Measurements from ENCODE around the gene CFAP69. TPM values are rescaled to one million over a fixed set of nuclear protein-coding genes. Genes with fewer than 3 reads are reported as not detected.
"Not testable (repeated sequence)": the region's sequence is repeated elsewhere in the genome, so short reads cannot be mapped to it uniquely, and the experiment has no call there.

CFAP69 gene
- total and polyA plus RNA-seq, 4 donors = 10.0 to 17.5 (median 11.1) TPM

GRCh38 chr7:90347759-90348158, 102.8 kb downstream of the CFAP69 start:
- Histone ChIP-seq H3K4me3 (ENCODE audit: low read depth, low read length) (no peak overlapping the region), H3K36me3 (ENCODE audit: control insufficient read depth, insufficient read depth, low read length) (no peaks in the 10 kb centered on the region), H3K27ac (ENCODE audit: low read depth, low read length) (no peak overlapping the region), H3K27me3 (ENCODE audit: control insufficient read depth, insufficient read depth, low read length) (no peaks in the 10 kb centered on the region), H3K4me1 (ENCODE audit: control insufficient read depth, insufficient read depth, low read length) (peaks cover 4% of the 10 kb centered on the region), H3K9me3 (ENCODE audit: control insufficient read depth, insufficient read depth, low read length) (no peaks in the 10 kb centered on the region)
- DNase-seq (ENCODE audit: low read depth in 4 of 6, low spot score in 6 of 6) = no peak
- WGBS (ENCODE audit: insufficient coverage) = 92% methylated on average over 4 of the region's 4 CpGs

- 50% methylated on average over 2 of the region's 4 CpGs for WGBS (ENCODE audit: insufficient coverage)
- Histone ChIP-seq H3K9me3 (ENCODE audit: control insufficient read depth, insufficient read depth, low read length) (no peaks in the 10 kb centered on the region), H3K27me3 (ENCODE audit: control insufficient read depth, insufficient read depth, low read length) (no peaks in the 10 kb centered on the region), H3K27ac (ENCODE audit: low read depth, low read length) (no peak overlapping the region), H3K4me1 (ENCODE audit: control insufficient read depth, insufficient read depth, low read length) (peaks cover 4% of the 10 kb centered on the region), H3K4me3 (ENCODE audit: low read depth, low read length) (no peak overlapping the region), H3K36me3 (ENCODE audit: control insufficient read depth, insufficient read depth, low read length) (peaks cover 2% of the 10 kb centered on the region)
- DNase-seq (ENCODE audit: low read depth in 4 of 6, low spot score in 6 of 6) = no peak
Measured at GRCh38 chr7:90349305-90349704, 104.3 kb downstream of the CFAP69 start.

DNA sequence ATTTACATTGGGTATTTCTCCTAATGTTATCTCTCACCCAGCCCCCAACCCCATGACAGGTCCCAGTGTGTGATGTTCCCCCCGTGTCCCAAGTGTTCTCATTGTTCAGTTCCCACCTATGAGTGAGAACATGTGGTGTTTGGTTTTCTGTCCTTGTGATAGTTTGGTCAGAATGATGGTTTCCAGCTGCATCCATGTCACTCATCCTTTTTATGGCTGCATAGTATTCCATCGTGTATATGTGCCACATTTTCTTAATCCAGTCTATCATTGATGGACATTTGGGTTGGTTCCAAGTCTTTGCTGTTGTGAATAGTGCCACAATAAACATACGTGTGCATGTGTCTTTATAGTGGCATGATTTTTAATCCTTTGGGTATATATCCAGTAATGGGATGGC, 105.1 kb downstream of the CFAP69 start:
- H3K4me3 ChIP-seq (ENCODE audit: low read depth, low read length); H3K36me3 ChIP-seq (ENCODE audit: control insufficient read depth, insufficient read depth, low read length); H3K27ac ChIP-seq (ENCODE audit: low read depth, low read length); H3K4me1 ChIP-seq (ENCODE audit: control insufficient read depth, insufficient read depth, low read length); H3K27me3 ChIP-seq (ENCODE audit: control insufficient read depth, insufficient read depth, low read length); DNase-seq (ENCODE audit: low read depth in 4 of 6, low spot score in 6 of 6); H3K9me3 ChIP-seq (ENCODE audit: control insufficient read depth, insufficient read depth, low read length): not testable (repeated sequence)
- no CpG with 5 or more reads among the region's 3 CpGs for whole genome bisulfite sequencing (ENCODE audit: insufficient coverage)

DNA sequence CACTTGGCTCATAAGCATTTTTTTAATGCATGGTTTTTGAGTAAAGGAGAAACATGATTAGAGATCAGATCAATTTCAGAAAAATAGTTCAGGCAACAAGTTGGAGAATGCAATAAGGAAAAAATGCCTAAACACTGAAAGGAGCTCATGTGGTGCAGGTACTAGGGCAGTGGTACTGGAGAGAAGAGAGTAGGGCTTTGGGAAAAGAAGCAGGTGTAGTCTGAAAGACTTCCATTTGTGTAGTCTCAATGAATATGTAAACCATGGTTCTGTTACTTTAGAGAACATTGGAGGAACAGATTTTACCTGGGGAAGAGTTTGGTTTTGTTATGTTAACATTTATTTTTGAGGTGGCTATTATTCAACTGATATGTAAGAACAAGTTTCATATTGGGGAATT, 107.0 kb downstream of the CFAP69 start:
- Histone ChIP-seq H3K27me3 (ENCODE audit: control insufficient read depth, insufficient read depth, low read length) (no peaks in the 10 kb centered on the region), H3K4me1 (ENCODE audit: control insufficient read depth, insufficient read depth, low read length) (peaks cover 4% of the 10 kb centered on the region), H3K27ac (ENCODE audit: low read depth, low read length) (no peak overlapping the region), H3K4me3 (ENCODE audit: low read depth, low read length) (no peak overlapping the region), H3K36me3 (ENCODE audit: control insufficient read depth, insufficient read depth, low read length) (peaks cover 2% of the 10 kb centered on the region), H3K9me3 (ENCODE audit: control insufficient read depth, insufficient read depth, low read length) (no peaks in the 10 kb centered on the region)
- DNase-seq (ENCODE audit: low read depth in 4 of 6, low spot score in 6 of 6) = no peak

Small RNA genes within 50 kb of the gene (small RNA-seq; reads per million reads assigned to genes)
- not detected for gene RF00019 (ENCODE audit: low replicate concordance)

Other genes with a start within 250 kb of the CFAP69 start
- 1 to 10 TPM; 1.1 to 1.7 TPM for gene STEAP1, start 90.7 kb upstream of the CFAP69 start, total RNA-seq
- 1 to 10 TPM; 1.2 TPM for gene STEAP1, start 90.7 kb upstream of the CFAP69 start, polyA plus RNA-seq (ENCODE audit: insufficient read length in 2 of 2)
- gene STEAP2, start 33.4 kb upstream of the CFAP69 start, total RNA-seq = 10 to 100 TPM in 1 of 2 donors, 1 to 10 TPM in 1; 8.2 to 16.3 TPM
- gene STEAP2, start 33.4 kb upstream of the CFAP69 start, polyA plus RNA-seq (ENCODE audit: insufficient read length in 2 of 2) = 1 to 10 TPM; 8.3 TPM
- not detected for gene FAM237B, start 76.1 kb downstream of the CFAP69 start, total RNA-seq
- under 1 TPM; 0.18 to 0.22 TPM for gene FAM237B, start 76.1 kb downstream of the CFAP69 start, polyA plus RNA-seq (ENCODE audit: insufficient read length in 2 of 2)
- 10 to 100 TPM; 21.9 to 26.9 TPM for gene GTPBP10, start 101.5 kb downstream of the CFAP69 start, total RNA-seq
- gene GTPBP10, start 101.5 kb downstream of the CFAP69 start, polyA plus RNA-seq (ENCODE audit: insufficient read length in 2 of 2) = 10 to 100 TPM; 18.6 to 21.5 TPM
- 10 to 100 TPM; 33.1 to 52.3 TPM for gene CLDN12, start 158.3 kb downstream of the CFAP69 start, total RNA-seq
- gene CLDN12, start 158.3 kb downstream of the CFAP69 start, polyA plus RNA-seq (ENCODE audit: insufficient read length in 2 of 2) = 10 to 100 TPM; 32.0 to 39.4 TPM
- gene PTTG1IP2, start 224.5 kb downstream of the CFAP69 start, total RNA-seq = not detected
- not detected for gene PTTG1IP2, start 224.5 kb downstream of the CFAP69 start, polyA plus RNA-seq (ENCODE audit: insufficient read length in 2 of 2)